B cell (primary cell): Measurements from ENCODE around the gene PDK2. TPM values are rescaled to one million over a fixed set of nuclear protein-coding genes. Genes with fewer than 3 reads are reported as not detected.

Experiments used
- ATAC-seq: fragments of 200-7000 bp; cut with Tn5 transposase; one replicate; pipeline ENCODE4 v1.10.0; 2021; ENCODE audit warnings: low read depth, mild to moderate bottlenecking, moderate number of reproducible peaks, moderate library complexity
- CTCF ChIA-PET: fragments of 350-600 bp; sonication (Branson Sonifier 250); formaldehyde crosslinking; loops from one replicate; lab custom pipeline; 2021; ENCODE audit warnings: antibody characterized with exemption, inconsistent platforms; lab: Charles Lee
- POLR2A ChIA-PET: fragments of 350-600 bp; sonication (Branson Sonifier 250); formaldehyde crosslinking; loops from one replicate; lab custom pipeline; 2021; ENCODE audit warnings: antibody characterized with exemption; lab: Charles Lee
- DNase-seq: peaks from one replicate; pipeline ENCODE4 v3.0.0; 2013
- H2AFZ ChIP-seq: 2 replicates; pipeline ENCODE4 v1.6.1; 2012; ENCODE audit warnings: mild to moderate bottlenecking, low read depth, low read length; ENCODE audit not compliant: insufficient read depth, poor library complexity, severe bottlenecking
- H3K27ac ChIP-seq, 2 donors: 1 replicate in 1 of 2; 2 replicates in 1 of 2; pipeline ENCODE4 v1.5.1; 2012 to 2013; ENCODE audit warnings: low read length in 2 of 2, mild to moderate bottlenecking in 2 of 2, moderate library complexity in 1 of 2
- H3K27me3 ChIP-seq, 4 experiments: fragments of 200-600 bp in 1 of 4; sonication (generic) in 1 of 4; replicated peaks in 1 of 4; 1 replicate in 2 of 4; 2 replicates in 2 of 4; pipeline versions ENCODE4 v1.6.1 to v1.7.0; 2013 to 2016; ENCODE audit warnings: low read length in 3 of 4, mild to moderate bottlenecking in 2 of 4, mixed read lengths in 1 of 4, moderate library complexity in 1 of 4; ENCODE audit not compliant: insufficient read depth in 4 of 4, control insufficient read depth in 3 of 4; ENCODE audit errors: control extremely low read depth in 1 of 4
- H3K36me3 ChIP-seq, 2 experiments: replicated peaks in 1 of 2; 1 replicate in 1 of 2; 2 replicates in 1 of 2; pipeline versions ENCODE4 v1.6.1 to v1.7.1; 2013; ENCODE audit warnings: low read length in 1 of 2; ENCODE audit not compliant: insufficient read depth in 2 of 2, control insufficient read depth in 1 of 2; ENCODE audit errors: control extremely low read depth in 1 of 2, extremely low read depth in 1 of 2
- H3K4me1 ChIP-seq, 2 donors: fragments of 200-600 bp in 1 of 2; sonication (generic) in 1 of 2; 1 replicate in 1 of 2; 2 replicates in 1 of 2; pipeline versions ENCODE4 v1.5.1 to v1.6.1; 2013 to 2017; ENCODE audit warnings: low read length in 2 of 2; ENCODE audit not compliant: control insufficient read depth in 2 of 2, insufficient read depth in 2 of 2
- H3K4me2 ChIP-seq: replicated peaks from 2 replicates; pipeline ENCODE3; 2012; ENCODE audit warnings: mild to moderate bottlenecking, low read depth, low read length; ENCODE audit not compliant: poor library complexity, severe bottlenecking
- H3K4me3 ChIP-seq, 5 experiments: fragments of 200-600 bp in 1 of 5; sonication (generic) in 1 of 5; 1 replicate in 3 of 5; 2 replicates in 2 of 5; pipeline versions ENCODE4 v1.5.1 to v1.7.0; 2011 to 2016; ENCODE audit warnings: low read length in 4 of 5, mild to moderate bottlenecking in 4 of 5, low read depth in 2 of 5, control low read depth in 1 of 5, moderate library complexity in 1 of 5; ENCODE audit not compliant: insufficient read depth in 1 of 5; ENCODE audit errors: control extremely low read depth in 1 of 5, extremely low read depth in 1 of 5
- H3K79me2 ChIP-seq: fragments of 200-600 bp; sonication (generic); one replicate; pipeline ENCODE4 v1.6.0; 2016; ENCODE audit warnings: low read length; ENCODE audit not compliant: control insufficient read depth, insufficient read depth
- H3K9ac ChIP-seq: fragments of 200-600 bp; sonication (generic); 2 replicates; pipeline ENCODE4 v1.6.1; 2017; ENCODE audit warnings: mild to moderate bottlenecking, low read length, moderate library complexity
- H3K9me3 ChIP-seq, 3 donors: one replicate each; pipeline versions ENCODE4 v1.6.1 to v1.7.1; 2013; ENCODE audit warnings: low read length in 2 of 3; ENCODE audit not compliant: control insufficient read depth in 2 of 3, insufficient read depth in 1 of 3; ENCODE audit errors: control extremely low read depth in 1 of 3
- H4K20me1 ChIP-seq: 2 replicates; pipeline ENCODE4 v1.6.0; 2012; ENCODE audit warnings: mild to moderate bottlenecking, low read length; ENCODE audit not compliant: insufficient read depth, control insufficient read depth, poor library complexity, severe bottlenecking
- H3K27ac Mint-ChIP-seq: one replicate; pipeline ENCODE4 v1.8.0; 2021; ENCODE audit warnings: mixed read lengths
- H3K27me3 Mint-ChIP-seq: one replicate; pipeline ENCODE4 v1.8.0; 2021; ENCODE audit warnings: mixed read lengths
- H3K4me1 Mint-ChIP-seq: one replicate; pipeline ENCODE4 v1.8.0; 2021; ENCODE audit warnings: mixed read lengths
- H3K4me3 Mint-ChIP-seq: one replicate; pipeline ENCODE4 v1.8.0; 2021; ENCODE audit warnings: mixed read lengths
- H3K9me3 Mint-ChIP-seq: one replicate; pipeline ENCODE4 v1.8.0; 2022; ENCODE audit warnings: mixed read lengths; ENCODE audit not compliant: insufficient read depth
- CTCF ChIP-seq: fragments of 200-600 bp; IDR thresholded peaks from one replicate; pipeline ENCODE4 v1.8.0; 2022; ENCODE audit warnings: antibody characterized with exemption, mild to moderate bottlenecking
- EZH2 ChIP-seq: IDR thresholded peaks from 2 replicates; pipeline ENCODE4 v1.6.1; 2012; ENCODE audit warnings: borderline replicate concordance, low read depth, mild to moderate bottlenecking, moderate library complexity, low read length; ENCODE audit not compliant: insufficient read depth, poor library complexity, severe bottlenecking
- WGBS: methylation state at CpG from one replicate; pipeline ENCODE4 v1.1.5; 2013; ENCODE audit warnings: missing lambda C conversion rate; ENCODE audit not compliant: insufficient coverage; 5-methylcytosine and 5-hydroxymethylcytosine counted together
- intact Hi-C: fragments of 100-400 bp; cut with micrococcal nuclease; formaldehyde crosslinking; loops from one replicate; pipeline ENCODE4 v1.10.0; 2022
- polyA plus RNA-seq: library from polyadenylated mRNA; depleted of rRNA; stranded (reverse); fragments of >200 nt; gene quantifications from 2 replicates; pipeline ENCODE4 v1.2.3, GENCODE V29; 2012
- total RNA-seq, 2 donors: library from RNA; stranded (reverse); fragments of 120-200 nt in 1 of 2; gene quantifications; 1 replicate in 1 of 2; 2 replicates in 1 of 2; pipeline versions ENCODE4 v1.2.3 to v1.2.4, GENCODE V29; 2013 to 2022

The PDK2 gene
- total and polyA plus RNA-seq, 2 donors (not counting 1 experiment from before 2014, with no cell fraction given): 35.2 to 73.2 TPM

GRCh38 chr17:50078430-50078829, 16.7 kb upstream of the PDK2 start:
- POLR2A ChIA-PET: no interaction called here
- ATAC-seq (no peak), DNase-seq (no peak)
- CTCF ChIA-PET: interaction anchor here (0.6 to 1.7 kb wide), 2 partner anchors 9 to 220 kb away, joined by 5 to 9 read pairs; no protein-coding TSS in a partner anchor
- no peaks in the 10 kb centered on the region for H3K36me3 ChIP-seq
- peaks cover 7 to 22% of the 10 kb centered on the region in 2 donors for H3K4me1 ChIP-seq
- no peaks in the 10 kb centered on the region for H3K27me3 Mint-ChIP-seq
- no peaks in the 10 kb centered on the region for H3K79me2 ChIP-seq
- intact Hi-C loops: no loop called here
- no peak overlapping the region for H3K9ac ChIP-seq
- no peak overlapping the region for H3K4me3 Mint-ChIP-seq
- H2AFZ ChIP-seq: no peak overlapping the region
- peaks cover 21% of the 10 kb centered on the region for H3K4me1 Mint-ChIP-seq
- WGBS: 100% methylated on average over 2 of the region's 4 CpGs
- TF ChIP-seq CTCF (no peak), EZH2 (no peak)
- no peaks in the 10 kb centered on the region for H4K20me1 ChIP-seq
- H3K27ac Mint-ChIP-seq: no peak overlapping the region
- H3K9me3 Mint-ChIP-seq: no peaks in the 10 kb centered on the region
- H3K27ac ChIP-seq: no peak overlapping the region
- no peaks in the 10 kb centered on the region for H3K27me3 ChIP-seq
- H3K9me3 ChIP-seq: no peaks in the 10 kb centered on the region
- H3K4me3 ChIP-seq: no peak overlapping the region
- no peak overlapping the region for H3K4me2 ChIP-seq

GRCh38 chr17:50079334-50080095, 15.6 kb upstream of the PDK2 start:
- Mint-ChIP-seq H3K27me3 (no peaks in the 10 kb centered on the region), H3K4me1 (peaks cover 21% of the 10 kb centered on the region), H3K4me3 (no peak overlapping the region), H3K9me3 (no peaks in the 10 kb centered on the region), H3K27ac (no peak overlapping the region)
- peak; percentile 21 for TF ChIP-seq CTCF
- TF ChIP-seq EZH2: no peak
- WGBS: 84% methylated on average over 12 of the region's 12 CpGs
- Histone ChIP-seq H3K27me3 (no peaks in the 10 kb centered on the region), H2AFZ (no peak overlapping the region), H3K36me3 (no peaks in the 10 kb centered on the region), H3K4me1 (peaks cover 7 to 22% of the 10 kb centered on the region in 2 donors), H3K79me2 (no peaks in the 10 kb centered on the region), H3K27ac (no peak overlapping the region), H3K9me3 (no peaks in the 10 kb centered on the region), H3K9ac (no peak overlapping the region), H4K20me1 (no peaks in the 10 kb centered on the region), H3K4me3 (no peak overlapping the region), H3K4me2 (no peak overlapping the region)
- POLR2A ChIA-PET: no interaction called here
- CTCF ChIA-PET: interaction anchor here (0.7 to 3.3 kb wide), 4 partner anchors 12 to 219 kb away, joined by 3 to 13 read pairs (median 3); no protein-coding TSS in a partner anchor
- ATAC-seq (peak; percentile 43), DNase-seq (peak; percentile 38)
- intact Hi-C loops: no loop called here
